Esophagus squamous epithelium (tissue), 5 donors: Measurements from ENCODE around the gene MANEA. TPM values are rescaled to one million over a fixed set of nuclear protein-coding genes. Genes with fewer than 3 reads are reported as not detected.

Source experiments
- DNase-seq: peaks from one replicate; lab custom pipeline; 2025; lab: John Stamatoyannopoulos, UW
- H3K27ac ChIP-seq, 4 donors: fragments of 200-600 bp; sonication (generic); one replicate each; pipeline ENCODE4 v1.5.1; 2016 to 2019; ENCODE audit warnings: mild to moderate bottlenecking in 1 of 4
- H3K27me3 ChIP-seq, 4 donors: fragments of 200-600 bp; sonication (generic); 1 replicate in 3 of 4; 2 replicates in 1 of 4; pipeline versions ENCODE4 v1.5.1 to v1.6.0; 2017 to 2021; ENCODE audit warnings: antibody characterized with exemption in 1 of 4
- H3K36me3 ChIP-seq, 3 donors: fragments of 200-600 bp; sonication (generic); one replicate each; pipeline ENCODE4 v1.5.1; 2016 to 2019
- H3K4me1 ChIP-seq, 3 donors: fragments of 200-600 bp; sonication (generic); one replicate each; pipeline ENCODE4 v1.5.1; 2017 to 2019
- H3K4me3 ChIP-seq, 4 donors: fragments of 200-600 bp; sonication (generic); 1 replicate in 3 of 4; 2 replicates in 1 of 4; pipeline ENCODE4 v1.5.1; 2016 to 2019; ENCODE audit warnings: mild to moderate bottlenecking in 2 of 4, moderate library complexity in 1 of 4
- H3K9me3 ChIP-seq, 3 donors: fragments of 200-600 bp; sonication (generic); one replicate each; pipeline ENCODE4 v1.5.1; 2016 to 2019
- CTCF ChIP-seq, 6 experiments: fragments of 450-650 bp in 4 of 6; fragments of 200-600 bp in 2 of 6; sonication (generic) in 2 of 6; IDR thresholded peaks; one replicate each; pipeline ENCODE4 v1.5.1; 2016 to 2019; ENCODE audit warnings: antibody characterized with exemption in 6 of 6, mild to moderate bottlenecking in 4 of 6, moderate library complexity in 4 of 6
- POLR2A ChIP-seq, 4 donors: fragments of 450-650 bp; IDR thresholded peaks; one replicate each; pipeline ENCODE4 v1.6.1; 2017; ENCODE audit warnings: antibody characterized with exemption in 4 of 4, mild to moderate bottlenecking in 4 of 4, moderate library complexity in 3 of 4
- WGBS, 2 donors: methylation state at CpG; one replicate each; pipeline ENCODE4 v1.1.5; 2018; 5-methylcytosine and 5-hydroxymethylcytosine counted together
- intact Hi-C: fragments of 100-400 bp; cut with DNase I; formaldehyde crosslinking; loops from one replicate; pipeline ENCODE4 v1.15.0; 2022
- total RNA-seq, 4 donors: library from RNA; depleted of rRNA; stranded (reverse); fragments of >200 nt; gene quantifications; one replicate each; pipeline ENCODE4 v1.1.0, GENCODE V29; 2016
- donor health status: DM: yes; HTN: yes; CAD: no.

The MANEA gene
- total RNA-seq, 4 donors from 2014 or later: 5.5 to 9.7 (median 8.3) TPM

- Histone ChIP-seq H3K4me1 (no peaks in the 10 kb centered on the region), H3K27me3 (no peaks in the 10 kb centered on the region), H3K27ac (peak overlapping the region in 2 of 4 donors; percentile 64 to 67), H3K9me3 (no peaks in the 10 kb centered on the region), H3K36me3 (no peaks in the 10 kb centered on the region), H3K4me3 (no peak overlapping the region)
- 40 to 44% methylated on average over 3 of the region's 3 CpGs for WGBS, 2 donors
- no peak for DNase-seq
- TF ChIP-seq CTCF (IDR thresholded peaks at IDR 0.05) (no peak), POLR2A (IDR thresholded peaks at IDR 0.05) (no peak)
- intact Hi-C loops: no loop called here
These were observed 32.7 kb upstream of the MANEA start for GRCh38 chr6:95544517-95545225.

- no peak overlapping the region for H3K4me3 ChIP-seq
- no peaks in the 10 kb centered on the region for H3K27me3 ChIP-seq
- intact Hi-C loops: no loop called here
- H3K4me1 ChIP-seq: no peaks in the 10 kb centered on the region
- H3K27ac ChIP-seq: peak overlapping the region in 1 of 4 donors; percentile 67
- 24 to 26% methylated on average over 3 of the region's 3 CpGs for WGBS, 2 donors
- no peaks in the 10 kb centered on the region for H3K36me3 ChIP-seq
- no peak for DNase-seq
- no peaks in the 10 kb centered on the region for H3K9me3 ChIP-seq
- TF ChIP-seq POLR2A (IDR thresholded peaks at IDR 0.05): no peak
- TF ChIP-seq CTCF (IDR thresholded peaks at IDR 0.05): no peak
These were observed 32.1 kb upstream of the MANEA start for GRCh38 chr6:95545226-95545625.

DNA sequence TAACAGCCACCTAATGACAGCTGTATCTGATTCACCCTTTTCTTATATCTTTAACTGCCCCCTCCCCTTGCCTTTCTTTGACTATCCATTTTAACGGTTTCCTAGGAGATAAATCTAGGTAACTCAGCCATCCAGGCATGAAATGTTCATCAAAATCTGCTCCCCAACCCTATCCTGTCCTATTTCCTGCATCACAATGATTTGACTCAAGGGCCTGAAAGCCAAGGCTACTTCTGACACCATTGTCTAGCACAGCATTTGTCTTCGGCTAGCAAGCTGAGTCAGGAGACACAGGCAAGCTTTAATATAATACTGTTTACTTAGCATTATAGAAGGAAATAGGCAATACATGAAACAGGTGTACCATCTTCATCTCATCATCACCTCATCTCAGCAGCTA, 31.6 kb upstream of the MANEA start:
- Histone ChIP-seq H3K27ac (peak overlapping the region in 2 of 4 donors; percentile 49 to 67), H3K27me3 (no peaks in the 10 kb centered on the region), H3K9me3 (no peaks in the 10 kb centered on the region), H3K36me3 (no peaks in the 10 kb centered on the region), H3K4me3 (no peak overlapping the region), H3K4me1 (no peaks in the 10 kb centered on the region)
- TF ChIP-seq POLR2A (IDR thresholded peaks at IDR 0.05) (no peak), CTCF (IDR thresholded peaks at IDR 0.05) (no peak)
- DNase-seq: no peak
- WGBS, 2 donors: 52 to 56% methylated on average over 2 of the region's 2 CpGs
- intact Hi-C loops: no loop called here

- Histone ChIP-seq H3K4me1 (no peaks in the 10 kb centered on the region), H3K4me3 (no peak overlapping the region), H3K9me3 (no peaks in the 10 kb centered on the region), H3K27ac (no peak overlapping the region), H3K36me3 (no peaks in the 10 kb centered on the region), H3K27me3 (no peaks in the 10 kb centered on the region)
- no peak for DNase-seq
- 80 to 94% methylated on average over 1 of the region's 1 CpG for WGBS, 2 donors
- intact Hi-C loops: no loop called here
- TF ChIP-seq POLR2A (IDR thresholded peaks at IDR 0.05) (no peak), CTCF (IDR thresholded peaks at IDR 0.05) (no peak)
These were observed 31.2 kb upstream of the MANEA start for GRCh38 chr6:95546148-95546547.

GRCh38 chr6:95547043-95547442, 30.3 kb upstream of the MANEA start:
- H3K9me3 ChIP-seq: no peaks in the 10 kb centered on the region
- H3K36me3 ChIP-seq: no peaks in the 10 kb centered on the region
- TF ChIP-seq POLR2A (IDR thresholded peaks at IDR 0.05): no peak
- H3K4me1 ChIP-seq: no peaks in the 10 kb centered on the region
- no peak overlapping the region for H3K27ac ChIP-seq
- no peaks in the 10 kb centered on the region for H3K27me3 ChIP-seq
- no peak overlapping the region for H3K4me3 ChIP-seq
- DNase-seq: no peak
- intact Hi-C loops: no loop called here
- WGBS, 2 donors: 42 to 50% methylated on average over 1 of the region's 1 CpG
